Measurements from ENCODE around the gene MAP3K8. TPM values are rescaled to one million over a fixed set of nuclear protein-coding genes. Genes with fewer than 3 reads are reported as not detected.
"Not testable (repeated sequence)": the region's sequence is repeated elsewhere in the genome, so short reads cannot be mapped to it uniquely, and the experiment has no call there.

MAP3K8 gene
- total and polyA plus RNA-seq, 3 experiments from 2014 or later, result 16.4 to 42.6 (median 40.3) TPM

- no peak for DNase-seq
- H3K4me3 Mint-ChIP-seq, result no peak overlapping the region
- Histone ChIP-seq H3K27ac (ENCODE audit: low read depth, low read length) (no peak overlapping the region), H3K4me1 (ENCODE audit: insufficient read depth, low read length) (peaks cover 7% of the 10 kb centered on the region), H3K27me3 (ENCODE audit: insufficient read depth, low read length, poor library complexity, severe bottlenecking) (no peaks in the 10 kb centered on the region), H3K4me3 (ENCODE audit: low read length) (no peak overlapping the region), H3K9me3 (ENCODE audit: low read length) (no peaks in the 10 kb centered on the region), H3K36me3 (ENCODE audit: insufficient read depth, low read length) (peaks cover 25% of the 10 kb centered on the region)
- ChIA-PET POLR2A (no interaction called here), CTCF (no interaction called here)
- peaks cover 9 to 51% (median 12%) of the 10 kb centered on the region in 3 donors for H3K36me3 Mint-ChIP-seq
- no peaks in the 10 kb centered on the region for H3K27me3 Mint-ChIP-seq
- H3K4me1 Mint-ChIP-seq, result peaks cover 0 to 39% (median 10%) of the 10 kb centered on the region in 3 donors
- no peaks in the 10 kb centered on the region for H3K9me3 Mint-ChIP-seq
- peak overlapping the region in 3 of 8 donors; percentile 12 to 42 (median 15) for H3K27ac Mint-ChIP-seq
Observed at GRCh38 chr10:30462513-30462912, 28.5 kb downstream of the MAP3K8 start.

DNA sequence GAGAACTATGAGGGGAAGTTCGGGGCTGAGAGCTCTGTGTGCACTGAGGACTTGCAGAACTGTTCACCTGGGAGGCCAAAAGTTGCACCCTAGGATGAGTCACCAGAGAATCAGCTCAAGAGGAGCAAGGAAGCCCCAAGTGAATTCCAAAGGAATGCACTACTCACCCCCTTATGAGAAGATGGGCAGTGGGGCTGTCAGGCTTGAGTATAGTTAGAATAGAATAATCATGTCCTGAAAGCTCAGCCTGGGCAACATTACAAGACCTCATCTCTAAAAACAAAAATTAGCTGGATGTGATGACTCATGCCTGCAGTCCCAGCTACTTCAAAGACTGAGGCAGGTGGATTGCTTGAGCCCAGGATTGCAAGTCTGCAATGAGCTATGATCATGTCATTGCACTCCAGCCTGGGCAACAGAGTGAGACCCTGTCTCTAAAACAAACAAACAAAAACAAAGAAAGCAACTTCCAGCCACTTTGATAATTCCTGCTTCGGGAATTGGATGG lies 30.0 kb downstream of the MAP3K8 start:
- no peak for DNase-seq
- no peak overlapping the region for H3K4me3 ChIP-seq (ENCODE audit: low read length)
- Mint-ChIP-seq H3K27ac (peak overlapping the region in 7 of 8 donors; percentile 8 to 75 (median 48)), H3K4me1 (peaks cover 8 to 41% (median 13%) of the 10 kb centered on the region in 3 donors), H3K9me3 (no peaks in the 10 kb centered on the region), H3K4me3 (no peak overlapping the region), H3K36me3 (peaks cover 9 to 38% (median 12%) of the 10 kb centered on the region in 3 donors), H3K27me3 (no peaks in the 10 kb centered on the region)
- H3K4me1 ChIP-seq (ENCODE audit: insufficient read depth, low read length), result peaks cover 8% of the 10 kb centered on the region
- CTCF ChIA-PET, result interaction anchor here (0.8 to 1.2 kb wide), 3 partner anchors 69 to 120 kb away, joined by 3 read pairs; no protein-coding TSS in a partner anchor
- no peaks in the 10 kb centered on the region for H3K9me3 ChIP-seq (ENCODE audit: low read length)
- no peaks in the 10 kb centered on the region for H3K27me3 ChIP-seq (ENCODE audit: insufficient read depth, low read length, poor library complexity, severe bottlenecking)
- POLR2A ChIA-PET, result interaction anchor here (0.6 to 1.2 kb wide), 2 partner anchors 62 to 65 kb away, joined by 4 to 5 read pairs; no protein-coding TSS in a partner anchor
- peaks cover 19% of the 10 kb centered on the region for H3K36me3 ChIP-seq (ENCODE audit: insufficient read depth, low read length)
- no peak overlapping the region for H3K27ac ChIP-seq (ENCODE audit: low read depth, low read length)

GRCh38 chr10:30464675-30465074 lies 30.7 kb downstream of the MAP3K8 start:
- no peaks in the 10 kb centered on the region for H3K27me3 ChIP-seq (ENCODE audit: insufficient read depth, low read length, poor library complexity, severe bottlenecking)
- H3K27ac ChIP-seq (ENCODE audit: low read depth, low read length), result no peak overlapping the region
- CTCF ChIA-PET, result interaction anchor here (1.1 to 1.7 kb wide), 3 partner anchors 33 to 119 kb away, joined by 3 read pairs; no protein-coding TSS in a partner anchor

GRCh38 chr10:30466445-30466844 lies 32.5 kb downstream of the MAP3K8 start:
- H3K27me3 ChIP-seq (ENCODE audit: insufficient read depth, low read length, poor library complexity, severe bottlenecking), result no peaks in the 10 kb centered on the region
- H3K27ac Mint-ChIP-seq, result peak overlapping the region in 2 of 8 donors; percentile 15 to 82
- no peaks in the 10 kb centered on the region for H3K9me3 Mint-ChIP-seq
- H3K4me1 Mint-ChIP-seq, result peaks cover 8 to 42% (median 10%) of the 10 kb centered on the region in 3 donors
- H3K4me3 ChIP-seq (ENCODE audit: low read length), result no peak overlapping the region
- ChIA-PET CTCF (interaction anchor here (1.5 to 1.7 kb wide), 2 partner anchors 10 to 31 kb away, joined by 3 to 6 read pairs; no protein-coding TSS in a partner anchor), POLR2A (no interaction called here)
- no peak overlapping the region for H3K4me3 Mint-ChIP-seq
- peaks cover 8% of the 10 kb centered on the region for H3K4me1 ChIP-seq (ENCODE audit: insufficient read depth, low read length)
- H3K27me3 Mint-ChIP-seq, result no peaks in the 10 kb centered on the region
- H3K9me3 ChIP-seq (ENCODE audit: low read length), result no peaks in the 10 kb centered on the region
- no peak overlapping the region for H3K27ac ChIP-seq (ENCODE audit: low read depth, low read length)
- no peak for DNase-seq
- H3K36me3 Mint-ChIP-seq, result peaks cover 0 to 15% (median 2%) of the 10 kb centered on the region in 3 donors
- H3K36me3 ChIP-seq (ENCODE audit: insufficient read depth, low read length), result peaks cover 2% of the 10 kb centered on the region

More at GRCh38 chr10:30464675-30465074, 30.7 kb downstream of the MAP3K8 start:
- peaks cover 13% of the 10 kb centered on the region for H3K36me3 ChIP-seq (ENCODE audit: insufficient read depth, low read length)
- no peaks in the 10 kb centered on the region for H3K9me3 ChIP-seq (ENCODE audit: low read length)
- no peak for DNase-seq
- Mint-ChIP-seq H3K4me1 (peaks cover 8 to 44% (median 15%) of the 10 kb centered on the region in 3 donors), H3K9me3 (no peaks in the 10 kb centered on the region), H3K27ac (peak overlapping the region in 7 of 8 donors; percentile 4 to 79 (median 20)), H3K36me3 (peaks cover 9 to 31% (median 12%) of the 10 kb centered on the region in 3 donors), H3K4me3 (no peak overlapping the region), H3K27me3 (no peaks in the 10 kb centered on the region)
- no peak overlapping the region for H3K4me3 ChIP-seq (ENCODE audit: low read length)
- POLR2A ChIA-PET, result interaction anchor here (1.2 kb wide), 1 partner anchor 65 kb away, joined by 4 read pairs; no protein-coding TSS in a partner anchor
- peaks cover 8% of the 10 kb centered on the region for H3K4me1 ChIP-seq (ENCODE audit: insufficient read depth, low read length)

DNA sequence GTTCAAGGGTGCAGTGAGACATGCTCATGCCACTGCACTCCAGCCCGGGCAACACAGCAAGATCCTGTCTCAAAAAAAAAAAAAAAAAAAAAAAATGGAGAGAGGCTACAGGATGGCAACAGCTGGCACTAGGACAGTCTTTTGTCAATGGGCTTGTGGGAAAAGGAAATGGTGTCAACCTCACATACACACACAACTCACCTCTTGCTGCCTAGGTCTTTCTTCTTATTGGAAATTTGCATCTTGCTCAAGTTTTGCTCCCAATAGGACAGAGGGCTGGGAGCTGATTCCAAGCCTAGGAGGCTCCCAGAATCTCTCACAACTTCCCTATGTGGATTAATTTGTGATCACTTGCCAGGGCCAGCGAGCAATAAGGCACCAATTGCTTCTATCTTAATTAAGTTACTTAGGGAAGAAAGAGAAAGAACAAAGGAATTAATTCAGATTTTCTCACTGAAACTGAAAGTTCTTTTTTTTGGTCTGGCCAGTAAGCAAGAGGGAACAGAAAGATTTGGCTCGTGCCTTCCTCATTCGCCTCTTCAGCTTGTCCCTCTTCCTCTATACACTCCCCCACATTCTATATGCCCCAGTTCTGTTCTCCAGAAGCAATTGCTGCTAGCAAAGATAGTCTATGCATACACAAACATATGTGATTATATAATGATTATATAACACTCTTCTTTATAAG lies 33.8 kb downstream of the MAP3K8 start:
- peak overlapping the region in 1 of 7 donors; percentile 73 for H3K4me3 Mint-ChIP-seq

DNA sequence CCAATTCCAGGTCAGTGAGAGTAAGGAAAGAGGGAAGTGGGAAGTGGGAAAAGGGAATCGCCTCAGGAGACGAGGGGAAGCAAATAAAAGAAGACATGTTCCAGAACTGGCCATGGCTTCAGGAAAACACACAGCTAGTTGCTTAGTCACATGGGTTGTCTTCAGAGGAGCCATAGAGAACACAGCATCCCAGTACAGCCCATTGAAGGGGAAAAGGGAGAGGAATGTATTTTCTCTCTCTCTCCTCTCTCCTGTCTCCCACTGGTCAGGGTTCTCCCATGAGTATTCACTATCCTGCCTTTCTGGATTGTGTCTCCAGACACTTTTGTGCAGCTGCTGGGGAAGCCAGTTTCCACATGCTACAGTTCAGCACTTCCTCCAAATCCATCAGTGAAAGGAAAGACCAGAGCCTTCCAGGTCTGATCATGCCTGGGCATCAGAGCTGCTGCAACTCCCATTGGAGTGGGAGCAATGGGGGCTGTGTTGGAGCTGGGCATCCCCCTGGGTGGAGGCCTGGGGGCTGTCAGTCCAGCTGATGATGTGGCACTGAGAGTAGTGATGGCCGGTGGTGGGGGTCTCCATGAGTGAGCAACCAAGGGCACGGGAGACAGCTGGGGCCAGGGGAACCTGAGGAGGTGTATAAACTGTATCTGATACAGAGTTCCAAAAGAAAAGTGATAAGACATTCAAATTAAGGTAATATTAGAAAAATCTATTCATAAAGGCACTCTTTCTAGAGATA lies 38.6 kb downstream of the MAP3K8 start:
- H3K4me3 Mint-ChIP-seq, result no peak overlapping the region
- DNase-seq, result no peak
- Histone ChIP-seq H3K27ac (ENCODE audit: low read depth, low read length) (no peak overlapping the region), H3K4me3 (ENCODE audit: low read length) (no peak overlapping the region), H3K27me3 (ENCODE audit: insufficient read depth, low read length, poor library complexity, severe bottlenecking) (no peaks in the 10 kb centered on the region), H3K4me1 (ENCODE audit: insufficient read depth, low read length) (peaks cover 8% of the 10 kb centered on the region), H3K36me3 (ENCODE audit: insufficient read depth, low read length) (no peaks in the 10 kb centered on the region), H3K9me3 (ENCODE audit: low read length) (no peaks in the 10 kb centered on the region)
- H3K36me3 Mint-ChIP-seq, result no peaks in the 10 kb centered on the region
- H3K4me1 Mint-ChIP-seq, result peaks cover 17 to 34% (median 18%) of the 10 kb centered on the region in 3 donors
- no peaks in the 10 kb centered on the region for H3K27me3 Mint-ChIP-seq
- CTCF ChIA-PET, result interaction anchor here (1.2 to 1.3 kb wide), 2 partner anchors 20 to 59 kb away, joined by 4 to 5 read pairs; no protein-coding TSS in a partner anchor
- H3K9me3 Mint-ChIP-seq, result no peaks in the 10 kb centered on the region
- peak overlapping the region in 2 of 8 donors; percentile 2 to 57 for H3K27ac Mint-ChIP-seq
- POLR2A ChIA-PET, result interaction anchor here (0.9 kb wide), 1 partner anchor 11 kb away, joined by 3 read pairs; no protein-coding TSS in a partner anchor

More for the DNA sequence above, 33.8 kb downstream of the MAP3K8 start:
- peaks cover 0 to 2% (median 0%) of the 10 kb centered on the region in 3 donors for H3K36me3 Mint-ChIP-seq
- CTCF ChIA-PET, result interaction anchor here (1.0 kb wide), 1 partner anchor 282 kb away, joined by 3 read pairs; no protein-coding TSS in a partner anchor
- no peaks in the 10 kb centered on the region for H3K36me3 ChIP-seq (ENCODE audit: insufficient read depth, low read length)
- no peaks in the 10 kb centered on the region for H3K9me3 Mint-ChIP-seq
- no peak for DNase-seq
- peak overlapping the region in 4 of 8 donors; percentile 44 to 76 (median 60) for H3K27ac Mint-ChIP-seq
- peaks cover 8 to 42% (median 9%) of the 10 kb centered on the region in 3 donors for H3K4me1 Mint-ChIP-seq
- H3K27me3 ChIP-seq (ENCODE audit: insufficient read depth, low read length, poor library complexity, severe bottlenecking), result no peaks in the 10 kb centered on the region
- no peaks in the 10 kb centered on the region for H3K27me3 Mint-ChIP-seq
- no peak overlapping the region for H3K4me3 ChIP-seq (ENCODE audit: low read length)
- no peaks in the 10 kb centered on the region for H3K9me3 ChIP-seq (ENCODE audit: low read length)
- H3K4me1 ChIP-seq (ENCODE audit: insufficient read depth, low read length), result peaks cover 8% of the 10 kb centered on the region
- no peak overlapping the region for H3K27ac ChIP-seq (ENCODE audit: low read depth, low read length)
- POLR2A ChIA-PET, result no interaction called here

DNA sequence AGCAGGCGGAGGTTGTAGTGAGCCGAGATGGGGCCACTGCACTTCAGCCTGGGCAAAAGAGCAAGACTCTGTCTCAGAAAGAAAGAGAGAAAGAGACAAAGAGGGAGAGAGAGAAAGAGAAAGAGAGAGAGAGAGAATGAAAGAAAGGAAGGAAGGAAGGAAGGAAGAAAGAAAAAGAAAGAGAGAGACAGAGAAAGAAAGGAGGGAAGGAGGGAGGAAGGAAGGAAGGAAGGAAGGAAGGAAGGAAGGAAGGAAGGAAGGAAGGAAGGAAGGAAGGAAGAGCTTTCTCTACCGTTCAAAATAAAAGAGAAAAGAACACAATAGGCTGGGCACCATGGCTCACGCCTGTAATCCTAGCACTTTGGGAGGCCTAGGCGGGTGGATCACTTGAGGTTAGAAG lies 41.5 kb downstream of the MAP3K8 start:
- DNase-seq; H3K4me3 Mint-ChIP-seq; H3K27ac ChIP-seq (ENCODE audit: low read depth, low read length); H3K9me3 Mint-ChIP-seq; H3K27me3 Mint-ChIP-seq; H3K36me3 ChIP-seq (ENCODE audit: insufficient read depth, low read length); H3K27me3 ChIP-seq (ENCODE audit: insufficient read depth, low read length, poor library complexity, severe bottlenecking); H3K4me3 ChIP-seq (ENCODE audit: low read length); POLR2A ChIA-PET; H3K36me3 Mint-ChIP-seq; H3K9me3 ChIP-seq (ENCODE audit: low read length); H3K4me1 ChIP-seq (ENCODE audit: insufficient read depth, low read length): not testable (repeated sequence)
- H3K4me1 Mint-ChIP-seq, result peaks cover 10 to 21% (median 11%) of the 10 kb centered on the region in 3 donors
- H3K27ac Mint-ChIP-seq, result peak overlapping the region in 1 of 8 donors; percentile 68
- CTCF ChIA-PET, result interaction anchor here (1.1 kb wide), 1 partner anchor 40 kb away, joined by 3 read pairs; no protein-coding TSS in a partner anchor
